Smooth muscle cell of the brain vasculature (primary cell): ENCODE results near the gene PDE9A.

Source experiments
- DNase-seq: peaks from one replicate; pipeline ENCODE4 v3.0.0-alpha.2; 2012; ENCODE audit warnings: low read depth, low spot score

PDE9A gene

GRCh38 chr21:42769183-42769819 lies 115.9 kb downstream of the PDE9A start:
- DNase-seq = no peak

GRCh38 chr21:42769820-42770716 lies 116.6 kb downstream of the PDE9A start:
- no peak for DNase-seq

GRCh38 chr21:42770717-42771502 lies 117.5 kb downstream of the PDE9A start:
- no peak for DNase-seq

DNA sequence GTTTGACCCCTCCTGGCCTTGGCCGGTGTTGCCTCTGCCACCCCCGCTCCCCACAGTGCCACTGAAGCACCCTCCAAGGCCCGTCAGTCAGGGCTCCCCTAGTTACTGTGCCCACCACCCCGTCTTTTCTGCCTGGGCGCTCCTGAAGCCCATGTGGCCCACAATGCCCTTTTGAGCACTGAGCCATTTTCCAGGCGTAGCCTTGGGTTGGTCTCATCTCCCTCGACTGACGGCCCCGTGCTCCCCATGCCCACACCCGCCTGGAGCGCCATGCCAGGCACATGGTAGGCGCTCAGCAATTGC lies 118.0 kb downstream of the PDE9A start:
- DNase-seq = no peak

DNA sequence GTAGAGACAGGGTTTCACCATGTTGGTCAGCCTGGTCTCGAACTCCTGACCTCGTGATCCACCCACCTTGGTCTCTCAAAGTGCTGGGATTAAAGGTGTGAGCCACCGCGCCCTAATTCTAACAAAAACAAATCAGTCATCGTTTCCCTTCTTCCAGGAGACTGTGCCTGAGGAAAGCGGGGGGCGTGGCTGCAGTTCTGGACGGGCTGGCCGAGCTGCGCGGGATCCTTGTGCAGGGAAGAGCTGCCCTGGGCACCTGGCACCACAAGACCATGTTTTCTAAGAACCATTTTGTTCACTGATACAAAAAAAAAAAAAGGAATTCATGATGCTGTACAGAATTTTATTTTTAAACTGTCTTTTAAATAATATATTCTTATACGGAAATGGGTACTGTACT lies 121.7 kb downstream of the PDE9A start:
- DNase-seq = no peak

DNA sequence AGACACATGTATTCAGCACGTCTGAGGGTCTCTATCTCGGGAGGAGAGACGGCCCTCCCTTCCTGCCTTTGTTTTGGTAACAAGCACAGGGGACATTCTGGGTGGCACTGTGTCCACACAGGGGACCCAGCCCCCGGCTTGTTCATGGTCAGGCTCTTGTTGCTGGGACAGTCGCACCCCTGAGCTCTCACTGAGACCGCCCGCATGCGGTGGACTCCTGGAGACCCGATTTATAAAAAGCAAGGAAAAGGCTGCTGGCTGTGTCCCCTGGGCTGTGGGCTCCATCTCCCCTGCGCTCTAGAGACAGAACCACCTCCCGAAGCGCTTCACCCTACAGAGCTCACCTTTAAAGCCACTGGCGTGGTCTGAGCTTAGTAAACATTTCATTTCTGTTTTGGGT lies 122.5 kb downstream of the PDE9A start:
- DNase-seq = no peak

- no peak for DNase-seq
These were observed 123.8 kb downstream of the PDE9A start for GRCh38 chr21:42777064-42777756.

GRCh38 chr21:42777757-42778344 lies 124.4 kb downstream of the PDE9A start:
- DNase-seq = no peak

GRCh38 chr21:42779431-42779861 lies 126.0 kb downstream of the PDE9A start:
- DNase-seq = no peak

- DNase-seq = no peak
These were observed 127.2 kb downstream of the PDE9A start for GRCh38 chr21:42780617-42781016.

- no peak for DNase-seq
These were observed 127.9 kb downstream of the PDE9A start for GRCh38 chr21:42781150-42781970.

- DNase-seq = no peak
These were observed 128.7 kb downstream of the PDE9A start for GRCh38 chr21:42781971-42782722.

GRCh38 chr21:42782723-42783242 lies 129.4 kb downstream of the PDE9A start:
- no peak for DNase-seq

DNA sequence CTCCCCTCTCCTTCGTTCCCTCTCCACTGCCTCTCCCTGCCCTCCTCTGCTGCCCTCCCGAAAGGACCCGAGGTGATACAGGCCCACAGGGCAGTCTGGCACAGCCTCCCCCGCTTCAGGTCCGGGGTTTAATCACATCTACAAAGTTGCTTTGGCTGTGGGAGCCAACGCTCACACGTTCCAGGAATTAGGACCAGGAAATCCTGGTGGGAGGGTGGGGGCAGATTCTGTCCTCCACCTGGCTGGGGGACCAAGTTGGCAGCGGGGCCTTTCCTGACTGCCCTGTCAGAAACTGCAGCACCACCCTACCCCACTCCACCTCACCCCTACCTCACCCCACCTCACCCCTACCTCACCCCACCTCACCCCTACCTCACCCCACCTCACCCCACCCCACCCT lies 130.9 kb downstream of the PDE9A start:
- no peak for DNase-seq

GRCh38 chr21:42784896-42785451 lies 131.6 kb downstream of the PDE9A start:
- no peak for DNase-seq

- DNase-seq = no peak
These were observed 132.4 kb downstream of the PDE9A start for GRCh38 chr21:42785666-42786427.

- no peak for DNase-seq
These were observed 133.5 kb downstream of the PDE9A start for GRCh38 chr21:42786884-42787283.

GRCh38 chr21:42787613-42788012 lies 134.2 kb downstream of the PDE9A start:
- no peak for DNase-seq
